Cardiac muscle cell (in vitro differentiated cells and primary cell): ENCODE measurements around the gene MCM10. TPM values are rescaled to one million over a fixed set of nuclear protein-coding genes. Genes with fewer than 3 reads are reported as not detected.

Source experiments
- DNase-seq, 2 donors: peaks; one replicate each; pipeline versions ENCODE4 v3.0.0 to v3.0.0-alpha.2; 2010 to 2017; ENCODE audit warnings: low read depth in 1 of 2, low spot score in 1 of 2
- H3K27ac ChIP-seq: fragments of 200-600 bp; sonication (generic); 2 replicates; pipeline ENCODE4 v1.5.1; 2016
- H3K27me3 ChIP-seq: fragments of 200-600 bp; sonication (generic); 2 replicates; pipeline ENCODE4 v1.6.0; 2016; ENCODE audit warnings: control low read depth
- H3K36me3 ChIP-seq: fragments of 200-600 bp; sonication (generic); 2 replicates; pipeline ENCODE4 v1.5.1; 2016; ENCODE audit warnings: control low read depth
- H3K4me1 ChIP-seq: fragments of 200-600 bp; sonication (generic); 2 replicates; pipeline ENCODE4 v1.8.1; 2017; ENCODE audit warnings: low read depth, mild to moderate bottlenecking, mixed run types
- H3K4me3 ChIP-seq: fragments of 200-600 bp; sonication (generic); 2 replicates; pipeline ENCODE4 v1.5.1; 2016; ENCODE audit warnings: mild to moderate bottlenecking
- H3K9me3 ChIP-seq: fragments of 200-600 bp; sonication (generic); 2 replicates; pipeline ENCODE4 v1.5.1; 2017; ENCODE audit warnings: low read depth, mild to moderate bottlenecking, control low read depth
- polyA plus RNA-seq: library from polyadenylated mRNA; unstranded; fragments of >200 nt; fragmentation: Nextera tagmentation; extraction: Ambion mirVana; gene quantifications from 2 replicates; pipeline ENCODE4 v1.2.1, GENCODE V29; 2016
- total RNA-seq: library from RNA; depleted of rRNA; stranded (reverse); fragments of >200 nt; gene quantifications from 2 replicates; pipeline ENCODE4 v1.2.3, GENCODE V29; 2016
- TF ChIP-seq, protein P1 (sequence below): IDR thresholded peaks from 2 replicates; pipeline ENCODE4 v1.5.1; 2012; ENCODE audit warnings: low read depth, mild to moderate bottlenecking, low read length

Gene MCM10
- total and polyA plus RNA-seq, 2 experiments from 2014 or later = 3.9 to 10.0 TPM

- no peak for DNase-seq
- H3K4me3 ChIP-seq = no peak overlapping the region
- TF ChIP-seq, protein P1, sequence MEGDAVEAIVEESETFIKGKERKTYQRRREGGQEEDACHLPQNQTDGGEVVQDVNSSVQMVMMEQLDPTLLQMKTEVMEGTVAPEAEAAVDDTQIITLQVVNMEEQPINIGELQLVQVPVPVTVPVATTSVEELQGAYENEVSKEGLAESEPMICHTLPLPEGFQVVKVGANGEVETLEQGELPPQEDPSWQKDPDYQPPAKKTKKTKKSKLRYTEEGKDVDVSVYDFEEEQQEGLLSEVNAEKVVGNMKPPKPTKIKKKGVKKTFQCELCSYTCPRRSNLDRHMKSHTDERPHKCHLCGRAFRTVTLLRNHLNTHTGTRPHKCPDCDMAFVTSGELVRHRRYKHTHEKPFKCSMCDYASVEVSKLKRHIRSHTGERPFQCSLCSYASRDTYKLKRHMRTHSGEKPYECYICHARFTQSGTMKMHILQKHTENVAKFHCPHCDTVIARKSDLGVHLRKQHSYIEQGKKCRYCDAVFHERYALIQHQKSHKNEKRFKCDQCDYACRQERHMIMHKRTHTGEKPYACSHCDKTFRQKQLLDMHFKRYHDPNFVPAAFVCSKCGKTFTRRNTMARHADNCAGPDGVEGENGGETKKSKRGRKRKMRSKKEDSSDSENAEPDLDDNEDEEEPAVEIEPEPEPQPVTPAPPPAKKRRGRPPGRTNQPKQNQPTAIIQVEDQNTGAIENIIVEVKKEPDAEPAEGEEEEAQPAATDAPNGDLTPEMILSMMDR = no peak
- H3K27me3 ChIP-seq = no peaks in the 10 kb centered on the region
- peaks cover 9% of the 10 kb centered on the region for H3K36me3 ChIP-seq
- H3K9me3 ChIP-seq = no peaks in the 10 kb centered on the region
- H3K4me1 ChIP-seq = peaks cover 24% of the 10 kb centered on the region
- H3K27ac ChIP-seq = peak overlapping the region; percentile 77
These were observed 42.5 kb upstream of the MCM10 start for GRCh38 chr10:13118784-13119410.

DNA sequence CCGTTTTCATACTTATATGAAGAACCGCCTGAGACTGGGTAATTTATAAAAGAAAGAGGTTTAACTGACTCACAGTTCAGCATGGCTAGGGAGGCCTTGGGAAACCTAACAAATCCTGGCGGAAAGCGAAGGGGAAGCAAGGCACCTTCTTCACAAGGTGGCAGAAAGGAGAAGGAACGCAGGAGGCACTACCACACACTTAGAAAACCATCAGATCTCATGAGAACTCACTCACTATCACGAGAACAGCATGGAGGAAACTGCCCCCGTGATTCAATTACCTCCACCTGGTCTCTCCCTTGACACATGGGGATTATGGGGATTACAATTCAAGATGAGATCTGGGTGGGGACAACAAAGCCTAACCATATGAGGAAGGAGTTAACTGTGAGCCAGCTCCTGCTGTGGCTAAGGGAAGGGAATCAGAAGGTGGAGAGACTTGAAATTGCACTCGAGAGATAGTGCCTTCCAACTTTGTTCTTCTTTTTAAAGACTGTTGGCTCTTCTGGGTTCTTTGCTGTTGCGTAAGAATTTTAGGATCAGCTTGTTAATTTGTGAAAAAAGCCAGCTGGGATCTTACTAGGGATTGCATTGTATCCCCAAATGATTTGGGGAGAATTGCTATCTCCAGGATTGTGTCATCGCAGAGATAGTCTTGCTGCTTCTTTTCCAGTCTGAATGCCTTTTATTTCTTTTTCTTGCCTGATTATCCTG is 40.4 kb upstream of the MCM10 start:
- H3K36me3 ChIP-seq = peaks cover 9% of the 10 kb centered on the region
- H3K27ac ChIP-seq = no peak overlapping the region
- TF ChIP-seq, protein P1 = no peak
- peak in 1 of 2 donors; percentile 70 for DNase-seq
- H3K4me1 ChIP-seq = peaks cover 19% of the 10 kb centered on the region
- H3K4me3 ChIP-seq = no peak overlapping the region
- H3K9me3 ChIP-seq = no peaks in the 10 kb centered on the region
- no peaks in the 10 kb centered on the region for H3K27me3 ChIP-seq

DNA sequence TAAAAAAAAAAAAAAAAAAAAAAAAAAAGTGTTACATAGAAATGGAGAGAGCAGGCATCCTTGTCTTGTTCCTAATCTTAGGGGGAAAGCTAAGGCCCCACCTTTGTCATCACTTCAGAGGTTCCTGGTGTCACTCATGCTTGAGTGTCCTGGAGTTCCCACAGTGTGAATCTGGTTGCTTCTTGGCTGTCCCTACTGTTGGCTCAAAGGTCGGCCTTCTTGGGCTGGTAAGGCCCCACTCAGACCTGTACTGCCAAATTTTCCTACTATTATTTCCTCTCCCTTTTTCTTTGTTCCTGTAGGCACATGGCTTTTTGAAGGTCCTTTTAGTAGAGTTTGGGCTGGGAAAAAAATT is 39.9 kb upstream of the MCM10 start:
- H3K4me3 ChIP-seq = no peak overlapping the region

DNA sequence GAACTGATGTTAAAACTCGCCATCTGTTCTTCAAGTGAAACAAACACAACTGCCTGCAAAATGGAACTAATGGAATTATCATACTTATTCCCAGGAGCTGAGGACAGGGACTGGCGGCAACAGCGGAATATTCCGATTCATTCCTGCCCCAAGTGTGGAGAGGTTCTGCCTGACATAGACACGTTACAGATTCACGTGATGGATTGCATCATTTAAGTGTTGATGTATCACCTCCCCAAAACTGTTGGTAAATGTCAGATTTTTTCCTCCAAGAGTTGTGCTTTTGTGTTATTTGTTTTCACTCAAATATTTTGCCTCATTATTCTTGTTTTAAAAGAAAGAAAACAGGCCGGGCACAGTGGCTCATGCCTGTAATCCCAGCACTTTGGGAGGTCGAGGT is 24.7 kb upstream of the MCM10 start:
- no peaks in the 10 kb centered on the region for H3K27me3 ChIP-seq
- H3K36me3 ChIP-seq = no peaks in the 10 kb centered on the region
- TF ChIP-seq, protein P1 = no peak
- H3K4me3 ChIP-seq = no peak overlapping the region
- no peaks in the 10 kb centered on the region for H3K4me1 ChIP-seq
- no peak overlapping the region for H3K27ac ChIP-seq
- no peak for DNase-seq
- no peaks in the 10 kb centered on the region for H3K9me3 ChIP-seq

More for the DNA sequence above, 39.9 kb upstream of the MCM10 start:
- Histone ChIP-seq H3K9me3 (no peaks in the 10 kb centered on the region), H3K27ac (no peak overlapping the region), H3K27me3 (no peaks in the 10 kb centered on the region), H3K36me3 (peaks cover 9% of the 10 kb centered on the region), H3K4me1 (peaks cover 13% of the 10 kb centered on the region)
- TF ChIP-seq, protein P1 = no peak
- peak in 1 of 2 donors; percentile 29 for DNase-seq

GRCh38 chr10:13139150-13139549 is 22.2 kb upstream of the MCM10 start:
- no peak overlapping the region for H3K4me3 ChIP-seq
- H3K4me1 ChIP-seq = no peaks in the 10 kb centered on the region
- H3K36me3 ChIP-seq = no peaks in the 10 kb centered on the region
- no peaks in the 10 kb centered on the region for H3K9me3 ChIP-seq
- H3K27me3 ChIP-seq = no peaks in the 10 kb centered on the region
- TF ChIP-seq, protein P1 = no peak
- H3K27ac ChIP-seq = no peak overlapping the region
- no peak for DNase-seq
